ENCODE data around the gene IKZF2. TPM values are rescaled to one million over a fixed set of nuclear protein-coding genes. Genes with fewer than 3 reads are reported as not detected.

Gene IKZF2
- total RNA-seq, 4 donors from 2014 or later = 12.1 to 24.7 (median 19.0) TPM

DNA sequence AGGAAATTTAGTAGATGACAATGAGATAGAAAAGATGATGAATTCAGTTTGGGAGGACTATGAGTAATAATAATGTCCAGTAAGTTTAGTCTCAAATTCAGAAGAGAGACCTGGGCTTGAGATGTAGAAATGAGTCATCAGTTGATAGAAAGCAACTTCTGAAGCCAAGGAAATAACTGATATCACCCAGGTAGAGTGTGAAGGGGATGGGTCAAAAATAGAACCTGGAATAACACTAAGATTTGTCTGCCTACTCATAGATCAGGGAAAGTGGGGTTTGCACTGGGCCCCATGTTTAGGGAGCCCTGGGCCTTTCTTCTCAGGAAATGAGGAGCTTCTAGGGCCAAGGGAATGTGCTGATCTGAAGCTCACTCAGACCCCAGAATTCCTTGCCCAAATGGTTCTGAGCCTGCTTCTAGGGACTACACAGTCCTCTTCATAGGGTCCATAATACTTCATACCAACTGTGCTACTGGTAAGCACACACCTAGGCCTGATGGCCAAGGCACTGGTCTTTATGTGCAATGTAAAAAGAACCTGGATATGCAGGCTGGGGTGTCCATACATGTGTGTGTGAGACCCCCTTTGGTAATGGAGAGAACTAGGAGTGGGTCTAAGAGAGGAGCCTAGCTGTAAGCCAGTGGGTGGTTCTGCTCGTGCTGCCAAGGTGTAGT, 141.2 kb downstream of the IKZF2 start:
- no peaks in the 10 kb centered on the region for H3K27me3 ChIP-seq
- WGBS, 2 donors = 93 to 97% methylated on average over 1 of the region's 1 CpG
- H3K36me3 ChIP-seq = peaks cover 0 to 42% (median 0%) of the 10 kb centered on the region in 3 donors
- no peaks in the 10 kb centered on the region for H3K4me1 ChIP-seq
- H3K27ac ChIP-seq = no peak overlapping the region
- no peak for TF ChIP-seq POLR2A (IDR thresholded peaks at IDR 0.05)
- TF ChIP-seq EP300 (IDR thresholded peaks at IDR 0.05) = no peak
- TF ChIP-seq, protein P1, sequence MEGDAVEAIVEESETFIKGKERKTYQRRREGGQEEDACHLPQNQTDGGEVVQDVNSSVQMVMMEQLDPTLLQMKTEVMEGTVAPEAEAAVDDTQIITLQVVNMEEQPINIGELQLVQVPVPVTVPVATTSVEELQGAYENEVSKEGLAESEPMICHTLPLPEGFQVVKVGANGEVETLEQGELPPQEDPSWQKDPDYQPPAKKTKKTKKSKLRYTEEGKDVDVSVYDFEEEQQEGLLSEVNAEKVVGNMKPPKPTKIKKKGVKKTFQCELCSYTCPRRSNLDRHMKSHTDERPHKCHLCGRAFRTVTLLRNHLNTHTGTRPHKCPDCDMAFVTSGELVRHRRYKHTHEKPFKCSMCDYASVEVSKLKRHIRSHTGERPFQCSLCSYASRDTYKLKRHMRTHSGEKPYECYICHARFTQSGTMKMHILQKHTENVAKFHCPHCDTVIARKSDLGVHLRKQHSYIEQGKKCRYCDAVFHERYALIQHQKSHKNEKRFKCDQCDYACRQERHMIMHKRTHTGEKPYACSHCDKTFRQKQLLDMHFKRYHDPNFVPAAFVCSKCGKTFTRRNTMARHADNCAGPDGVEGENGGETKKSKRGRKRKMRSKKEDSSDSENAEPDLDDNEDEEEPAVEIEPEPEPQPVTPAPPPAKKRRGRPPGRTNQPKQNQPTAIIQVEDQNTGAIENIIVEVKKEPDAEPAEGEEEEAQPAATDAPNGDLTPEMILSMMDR (IDR thresholded peaks at IDR 0.05) = no peak
- no peaks in the 10 kb centered on the region for H3K9me3 ChIP-seq
- H3K4me3 ChIP-seq = no peak overlapping the region
- no peak for DNase-seq (ENCODE audit: low spot score in 2 of 2)

DNA sequence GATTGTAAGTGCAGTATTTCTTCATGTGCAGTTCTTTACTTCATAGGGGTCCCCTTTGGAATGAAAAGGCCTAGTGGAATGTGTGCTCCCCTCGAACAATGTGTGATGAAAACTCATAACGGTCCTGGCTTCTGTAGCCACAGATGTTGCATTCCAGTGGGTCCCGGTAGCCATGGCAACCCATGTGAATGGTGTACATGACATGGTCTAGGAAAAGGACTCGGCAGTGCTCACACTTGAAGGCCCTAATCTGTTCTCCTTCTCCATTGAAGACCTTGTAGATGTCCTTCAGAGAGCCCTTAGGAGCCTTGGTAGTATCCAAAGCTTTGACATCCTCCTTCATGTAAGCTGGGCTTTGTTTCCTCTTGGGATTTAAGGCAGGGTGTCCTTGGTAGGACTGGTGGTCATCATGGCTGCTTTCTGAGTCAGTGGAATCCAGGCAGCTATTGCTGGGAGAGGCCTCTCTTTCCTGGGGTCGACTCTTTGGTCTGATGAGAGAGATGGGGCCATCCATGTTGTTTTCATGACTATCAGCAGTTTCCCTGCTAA, 144.0 kb downstream of the IKZF2 start:
- Histone ChIP-seq H3K27me3 (no peaks in the 10 kb centered on the region), H3K4me1 (no peaks in the 10 kb centered on the region), H3K36me3 (peaks cover 0 to 42% (median 0%) of the 10 kb centered on the region in 3 donors), H3K27ac (no peak overlapping the region), H3K4me3 (no peak overlapping the region), H3K9me3 (no peaks in the 10 kb centered on the region)
- WGBS, 2 donors = 67 to 68% methylated on average over 5 of the region's 5 CpGs
- DNase-seq (ENCODE audit: low spot score in 2 of 2) = no peak
- no peak for TF ChIP-seq EP300 (IDR thresholded peaks at IDR 0.05)
- no peak for TF ChIP-seq POLR2A (IDR thresholded peaks at IDR 0.05)
- TF ChIP-seq, protein P1 (IDR thresholded peaks at IDR 0.05) = no peak

DNA sequence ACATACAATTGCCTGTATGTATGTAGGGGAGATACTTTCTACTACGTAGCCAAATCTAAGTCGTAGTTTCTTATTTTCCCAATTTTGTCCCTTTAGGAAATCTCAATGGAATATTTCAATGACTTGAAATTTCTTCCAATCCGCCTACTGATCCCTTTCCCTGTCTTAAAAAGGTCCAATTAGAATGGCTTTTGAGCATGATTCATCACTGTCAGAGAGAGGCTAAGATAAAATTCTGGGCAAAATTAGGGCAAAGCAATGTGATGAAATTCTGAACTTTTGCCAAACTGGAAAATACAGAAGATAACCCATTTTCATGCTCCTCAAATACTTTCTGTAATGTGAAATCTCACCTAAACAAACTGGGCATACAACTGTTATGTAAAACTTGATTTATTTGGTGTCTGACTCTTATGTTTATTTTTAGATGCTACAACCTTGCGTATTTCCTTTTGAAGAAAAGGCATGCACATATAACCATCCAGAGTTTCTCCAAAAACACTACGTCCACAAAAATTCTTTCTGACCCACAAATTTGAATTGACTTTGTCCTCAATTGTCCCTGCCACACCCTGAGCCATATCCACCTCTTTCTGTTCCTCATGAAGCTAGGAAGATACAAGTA, 147.1 kb downstream of the IKZF2 start:
- Histone ChIP-seq H3K27ac (no peak overlapping the region), H3K4me3 (no peak overlapping the region), H3K9me3 (no peaks in the 10 kb centered on the region), H3K4me1 (peaks cover 0 to 21% (median 0%) of the 10 kb centered on the region in 4 donors), H3K36me3 (peaks cover 0 to 18% (median 0%) of the 10 kb centered on the region in 3 donors), H3K27me3 (no peaks in the 10 kb centered on the region)
- no peak for DNase-seq (ENCODE audit: low spot score in 2 of 2)
- 92% methylated on average over 5 of the region's 5 CpGs for WGBS, 2 donors
- TF ChIP-seq POLR2A (IDR thresholded peaks at IDR 0.05) (no peak), EP300 (IDR thresholded peaks at IDR 0.05) (no peak)
- TF ChIP-seq, protein P1 (IDR thresholded peaks at IDR 0.05) = no peak

DNA sequence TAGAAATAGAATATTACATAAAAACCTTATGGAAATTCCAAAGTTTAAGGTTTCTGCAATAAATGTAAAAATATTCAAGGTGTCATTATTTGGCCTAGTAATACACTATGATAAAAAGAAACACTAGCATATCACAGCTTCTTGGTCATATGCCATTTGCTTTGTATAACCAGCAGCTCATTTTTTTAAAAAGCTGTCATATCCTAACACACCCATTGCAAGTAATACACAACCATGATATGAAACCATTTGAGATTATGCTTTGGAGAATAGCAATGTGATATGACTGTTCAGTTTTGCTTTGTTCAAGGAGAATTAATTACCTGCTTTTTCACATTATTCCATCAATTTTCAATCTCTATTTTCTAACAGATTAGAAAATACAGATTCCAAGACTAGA, 149.0 kb downstream of the IKZF2 start:
- H3K27ac ChIP-seq = no peak overlapping the region

More for the DNA sequence above, 149.0 kb downstream of the IKZF2 start:
- no peak for DNase-seq (ENCODE audit: low spot score in 2 of 2)
- Histone ChIP-seq H3K36me3 (peaks cover 0 to 8% (median 0%) of the 10 kb centered on the region in 3 donors), H3K4me1 (peaks cover 0 to 21% (median 0%) of the 10 kb centered on the region in 4 donors), H3K27me3 (no peaks in the 10 kb centered on the region), H3K4me3 (no peak overlapping the region), H3K9me3 (no peaks in the 10 kb centered on the region)
- TF ChIP-seq, protein P1 (IDR thresholded peaks at IDR 0.05) = no peak
- no peak for TF ChIP-seq POLR2A (IDR thresholded peaks at IDR 0.05)
- no peak for TF ChIP-seq EP300 (IDR thresholded peaks at IDR 0.05)
